A673 (cell line): ENCODE measurements around the gene KMT2C. TPM values are rescaled to one million over a fixed set of nuclear protein-coding genes. Genes with fewer than 3 reads are reported as not detected.
A peak's percentile ranks its signal among the peaks of the same experiment; 100 is the strongest.

Experiments
- BruUV-seq: library from RNA; stranded (reverse); fragments of 400-500 nt; replicated peaks from 2 replicates; lab custom pipeline; 2021; lab: Mats Ljungman, UMichigan
- CTCF ChIA-PET: fragments of 300-600 bp; sonication (Branson Sonifier 250); formaldehyde crosslinking; loops from one replicate; lab custom pipeline; 2022; ENCODE audit warnings: antibody characterized with exemption; lab: Charles Lee
- POLR2A ChIA-PET: fragments of 300-600 bp; sonication (Branson Sonifier 250); formaldehyde crosslinking; loops from one replicate; lab custom pipeline; 2022; ENCODE audit warnings: antibody characterized with exemption; ENCODE audit not compliant: low non-redundant PET; lab: Charles Lee
- DNase-seq: peaks from one replicate; pipeline ENCODE4 v3.0.0-alpha.2; 2015; ENCODE audit warnings: low spot score
- H3K27ac ChIP-seq: fragments of 200-600 bp; sonication (generic); 2 replicates; pipeline ENCODE4 v1.5.1; 2016; ENCODE audit warnings: mixed run types, low read depth, mild to moderate bottlenecking, mixed read lengths, antibody characterized with exemption, low read length; ENCODE audit not compliant: poor library complexity, severe bottlenecking
- H3K27me3 ChIP-seq: fragments of 200-600 bp; sonication (generic); replicated peaks from 2 replicates; pipeline ENCODE4 v1.6.1; 2017; ENCODE audit warnings: mixed run types, low read depth, mild to moderate bottlenecking, mixed read lengths, antibody characterized with exemption, low read length; ENCODE audit not compliant: insufficient read depth, poor library complexity
- H3K36me3 ChIP-seq: fragments of 200-600 bp; sonication (generic); 2 replicates; pipeline ENCODE4 v1.6.1; 2016; ENCODE audit warnings: mixed run types, mild to moderate bottlenecking, mixed read lengths, antibody characterized with exemption, low read length; ENCODE audit not compliant: insufficient read depth, poor library complexity, severe bottlenecking
- H3K4me1 ChIP-seq: fragments of 200-600 bp; sonication (generic); 2 replicates; pipeline ENCODE4 v1.6.1; 2017; ENCODE audit warnings: mixed run types, mild to moderate bottlenecking, mixed read lengths, antibody characterized with exemption, low read length; ENCODE audit not compliant: insufficient read depth, poor library complexity, severe bottlenecking
- H3K4me3 ChIP-seq: fragments of 200-600 bp; sonication (generic); 2 replicates; pipeline ENCODE4 v1.5.1; 2016; ENCODE audit warnings: low read depth, mixed run types, mild to moderate bottlenecking, mixed read lengths, low read length; ENCODE audit not compliant: poor library complexity, severe bottlenecking
- H3K9me3 ChIP-seq: fragments of 200-600 bp; sonication (generic); 2 replicates; pipeline ENCODE4 v1.6.1; 2016; ENCODE audit warnings: mixed run types, low read depth, mild to moderate bottlenecking, mixed read lengths, antibody characterized with exemption, low read length; ENCODE audit not compliant: poor library complexity, severe bottlenecking
- EZH2 ChIP-seq: fragments of 200-600 bp; sonication (generic); IDR thresholded peaks from 2 replicates; pipeline ENCODE4 v1.6.1; 2017; ENCODE audit warnings: borderline replicate concordance, low read depth, mild to moderate bottlenecking, mixed read lengths, antibody characterized with exemption, low read length; ENCODE audit not compliant: poor library complexity, severe bottlenecking
- intact Hi-C: fragments of 100-400 bp; cut with micrococcal nuclease; formaldehyde crosslinking; loops from one replicate; pipeline ENCODE4 v1.10.0; 2022; ENCODE audit not compliant: unreplicated experiment
- total RNA-seq: library from RNA; stranded (reverse); gene quantifications from 2 replicates; pipeline ENCODE4 v1.2.3, GENCODE V29; 2021
- TF ChIP-seq, protein P1 (sequence below): fragments of 300-800, 200-600 bp; sonication (generic); conservative IDR thresholded peaks from 2 replicates; pipeline ENCODE4 v1.5.1; 2017; ENCODE audit warnings: low read depth, mild to moderate bottlenecking, antibody characterized with exemption, low read length, moderate library complexity, mixed read lengths

Gene KMT2C
- total RNA-seq, 1 experiment from 2014 or later = 52.9 TPM

DNA sequence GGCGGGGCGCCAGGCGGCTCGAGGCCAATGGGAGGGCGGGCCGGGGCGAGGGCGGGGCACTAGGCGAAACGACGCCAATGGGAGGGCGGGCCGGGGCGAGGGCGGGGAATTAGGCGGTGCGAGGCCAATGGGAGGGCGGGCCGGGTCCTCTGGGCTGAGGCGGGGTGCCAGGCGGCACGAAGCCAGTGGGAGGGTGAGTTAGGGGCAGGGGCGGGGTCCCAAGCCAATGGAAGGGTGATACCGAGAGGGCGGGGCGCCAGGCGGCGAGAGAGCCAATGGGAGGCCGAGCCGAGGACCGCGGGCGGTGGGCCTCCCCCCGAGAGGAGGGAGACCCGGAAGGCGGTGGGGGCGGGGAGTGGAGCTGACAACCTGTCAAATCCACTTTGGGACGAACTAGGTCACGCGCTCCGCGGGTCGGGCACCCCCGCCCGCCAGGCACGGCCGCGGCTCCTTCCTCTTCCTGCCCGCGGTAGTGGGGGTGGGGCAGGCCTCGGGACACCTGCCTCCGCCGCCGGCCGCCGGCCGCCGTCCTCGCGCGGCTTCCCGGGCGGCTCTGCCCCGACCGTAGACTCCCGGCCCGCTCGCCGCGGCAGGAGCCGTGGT is 28.0 kb upstream of the KMT2C start:
- intact Hi-C loops = loop anchor here (1.0 kb wide), 1 partner anchor 29 kb away; no protein-coding TSS in a partner anchor
- BruUV-seq = no TSS peak
- peak; percentile 99 for DNase-seq
- no peaks in the 10 kb centered on the region for H3K4me1 ChIP-seq
- H3K36me3 ChIP-seq = no peaks in the 10 kb centered on the region
- ChIA-PET CTCF (no interaction called here), POLR2A (no interaction called here)
- peak overlapping the region; percentile 96 for H3K27ac ChIP-seq
- peak overlapping the region; percentile 100 for H3K4me3 ChIP-seq
- H3K27me3 ChIP-seq = no peaks in the 10 kb centered on the region
- TF ChIP-seq EZH2 = no peak
- TF ChIP-seq, protein P1, sequence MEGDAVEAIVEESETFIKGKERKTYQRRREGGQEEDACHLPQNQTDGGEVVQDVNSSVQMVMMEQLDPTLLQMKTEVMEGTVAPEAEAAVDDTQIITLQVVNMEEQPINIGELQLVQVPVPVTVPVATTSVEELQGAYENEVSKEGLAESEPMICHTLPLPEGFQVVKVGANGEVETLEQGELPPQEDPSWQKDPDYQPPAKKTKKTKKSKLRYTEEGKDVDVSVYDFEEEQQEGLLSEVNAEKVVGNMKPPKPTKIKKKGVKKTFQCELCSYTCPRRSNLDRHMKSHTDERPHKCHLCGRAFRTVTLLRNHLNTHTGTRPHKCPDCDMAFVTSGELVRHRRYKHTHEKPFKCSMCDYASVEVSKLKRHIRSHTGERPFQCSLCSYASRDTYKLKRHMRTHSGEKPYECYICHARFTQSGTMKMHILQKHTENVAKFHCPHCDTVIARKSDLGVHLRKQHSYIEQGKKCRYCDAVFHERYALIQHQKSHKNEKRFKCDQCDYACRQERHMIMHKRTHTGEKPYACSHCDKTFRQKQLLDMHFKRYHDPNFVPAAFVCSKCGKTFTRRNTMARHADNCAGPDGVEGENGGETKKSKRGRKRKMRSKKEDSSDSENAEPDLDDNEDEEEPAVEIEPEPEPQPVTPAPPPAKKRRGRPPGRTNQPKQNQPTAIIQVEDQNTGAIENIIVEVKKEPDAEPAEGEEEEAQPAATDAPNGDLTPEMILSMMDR = no peak
- no peaks in the 10 kb centered on the region for H3K9me3 ChIP-seq

DNA sequence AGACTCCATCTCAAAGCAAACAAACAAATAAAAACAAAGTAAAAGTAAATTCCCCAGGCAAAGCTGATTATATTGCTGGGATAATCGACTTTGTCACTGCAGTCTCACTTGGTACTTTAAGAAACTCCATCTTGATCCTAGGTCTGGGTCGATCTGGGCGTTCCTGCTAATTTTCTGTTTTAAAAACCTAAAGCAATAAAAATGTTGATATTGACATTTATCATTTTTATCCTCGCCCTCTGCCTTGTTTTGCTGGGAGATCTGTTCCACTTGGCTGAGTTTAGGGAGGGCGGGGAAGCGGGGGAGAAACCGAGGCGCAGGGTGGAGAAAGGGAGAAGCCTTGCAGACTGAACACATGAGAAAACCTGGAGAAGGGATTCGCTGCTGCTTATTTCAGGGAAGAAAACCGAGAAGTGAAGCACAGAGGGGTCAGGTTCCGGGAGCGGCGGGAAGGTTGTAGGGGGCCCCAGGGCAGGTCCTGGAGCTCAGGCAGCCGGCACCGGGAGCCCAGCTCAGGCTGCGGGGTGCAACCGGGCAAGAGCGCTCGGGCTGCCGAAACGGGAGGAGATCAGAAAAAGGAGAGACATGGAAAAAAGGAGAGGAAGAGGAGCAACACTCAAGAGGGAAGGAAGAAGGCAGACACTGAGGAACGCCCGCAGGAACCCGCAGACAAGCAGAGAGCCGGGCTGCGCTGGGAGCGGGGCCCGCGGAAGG is 27.3 kb upstream of the KMT2C start:
- intact Hi-C loops = loop anchor here (1.0 kb wide), 1 partner anchor 28 kb away; no protein-coding TSS in a partner anchor
- peak overlapping the region; percentile 73 for H3K27ac ChIP-seq
- TF ChIP-seq, protein P1 = no peak
- TF ChIP-seq EZH2 = no peak
- peak; percentile 56 for DNase-seq
- CTCF ChIA-PET = no interaction called here
- H3K27me3 ChIP-seq = no peaks in the 10 kb centered on the region
- H3K9me3 ChIP-seq = no peaks in the 10 kb centered on the region
- BruUV-seq = TSS peak; percentile 80
- H3K4me1 ChIP-seq = no peaks in the 10 kb centered on the region
- POLR2A ChIA-PET = interaction anchor here (0.6 kb wide), 1 partner anchor 106 kb away, joined by 4 read pairs; no protein-coding TSS in a partner anchor
- peak overlapping the region; percentile 92 for H3K4me3 ChIP-seq
- no peaks in the 10 kb centered on the region for H3K36me3 ChIP-seq

DNA sequence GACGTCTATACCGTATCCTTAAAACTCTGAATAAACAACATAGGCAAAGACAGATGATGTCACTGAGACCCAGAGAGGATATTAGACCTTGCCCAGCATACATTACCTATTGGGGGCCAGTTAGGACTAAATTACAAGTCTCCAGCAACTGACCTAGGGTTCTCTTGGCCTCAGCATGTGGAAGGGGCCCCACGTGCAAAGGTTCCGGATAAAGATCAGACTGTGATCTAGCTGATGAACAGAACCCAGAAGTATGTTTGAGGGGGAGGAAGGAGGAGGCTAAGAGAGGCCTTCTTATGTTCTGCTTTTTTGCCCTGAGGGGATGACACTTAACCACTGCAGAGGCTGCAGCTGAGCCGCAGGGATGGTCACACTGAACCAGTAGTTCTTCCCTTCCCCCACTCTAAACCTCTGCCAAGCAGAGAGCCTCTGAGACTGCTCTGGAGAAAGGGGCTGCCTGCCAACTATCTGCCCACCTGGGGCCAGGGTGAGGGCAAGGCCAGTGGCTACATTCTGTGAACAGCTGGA is 24.0 kb upstream of the KMT2C start:
- H3K4me3 ChIP-seq = no peak overlapping the region
- H3K36me3 ChIP-seq = no peaks in the 10 kb centered on the region
- no peaks in the 10 kb centered on the region for H3K4me1 ChIP-seq
- no peak overlapping the region for H3K27ac ChIP-seq
- POLR2A ChIA-PET = no interaction called here
- CTCF ChIA-PET = no interaction called here
- H3K9me3 ChIP-seq = no peaks in the 10 kb centered on the region
- no peak for DNase-seq
- BruUV-seq = no TSS peak
- H3K27me3 ChIP-seq = no peaks in the 10 kb centered on the region
- TF ChIP-seq EZH2 = no peak
- TF ChIP-seq, protein P1 = no peak
- intact Hi-C loops = no loop called here
